ENCODE results near the gene SLC36A3.

The SLC36A3 gene

DNA sequence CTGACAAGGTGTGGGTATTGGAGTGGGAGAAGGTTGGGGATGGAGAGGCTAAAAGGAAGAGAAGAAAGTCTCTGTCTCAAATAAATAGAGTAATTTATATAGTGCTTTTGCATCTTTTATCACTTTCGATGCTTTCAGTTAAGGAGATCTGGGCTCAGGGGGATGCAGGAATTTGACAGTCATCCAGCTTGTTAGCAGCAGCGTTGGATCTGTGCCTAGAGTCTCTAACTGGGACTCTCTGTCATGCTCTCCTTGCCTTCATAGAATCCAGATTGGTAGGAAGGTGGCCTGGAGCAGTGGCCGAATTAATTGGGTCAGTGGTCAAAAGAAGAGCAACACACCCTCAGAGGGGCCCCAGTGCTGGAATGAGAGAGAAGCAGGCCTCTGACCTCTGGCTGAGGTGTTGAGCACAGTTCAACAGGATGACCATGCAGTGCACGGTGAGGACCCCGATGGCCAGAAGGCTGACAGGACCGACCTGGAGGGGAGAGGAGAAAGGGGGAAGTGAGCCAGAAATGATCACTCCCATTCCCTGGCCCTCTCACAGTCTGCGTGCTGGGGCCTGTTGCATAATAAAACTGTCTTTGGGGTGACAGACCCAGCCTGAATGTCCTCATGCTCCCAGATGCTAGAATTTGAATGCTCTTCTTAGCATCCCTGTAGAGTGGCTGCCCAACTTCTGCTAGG, 7.6 kb downstream of the SLC36A3 start:
- DNase-seq (ENCODE audit: low read depth in 1 of 2, low spot score in 1 of 2): no peak
- TF ChIP-seq JUND (IDR thresholded peaks at IDR 0.05; ENCODE audit: low read depth): no peak
- in situ Hi-C loops (cut with HindIII; ENCODE audit: low pct_unique_long_range_greater_than_20kb, low sequenced_read_pairs): no loop called here

DNA sequence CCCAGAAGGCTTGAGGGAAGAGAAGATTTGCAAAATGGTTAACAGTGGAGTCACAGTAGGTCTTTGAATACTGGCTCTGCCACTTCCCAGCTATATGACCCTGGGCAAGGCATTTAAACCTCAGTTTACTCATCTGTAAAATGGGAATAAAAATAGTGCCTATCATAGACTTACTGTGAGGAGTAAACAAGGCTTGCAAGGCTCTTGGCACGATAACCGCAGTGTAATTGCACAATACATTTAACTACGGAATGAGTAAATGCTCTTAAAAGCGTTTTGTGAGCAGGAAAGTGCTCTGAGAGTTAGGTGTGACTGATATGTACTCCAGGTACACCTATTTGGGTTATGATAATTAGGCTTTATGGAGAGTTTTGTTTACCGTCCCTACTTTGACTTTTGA, 8.4 kb downstream of the SLC36A3 start:
- in situ Hi-C loops (cut with HindIII; ENCODE audit: low pct_unique_long_range_greater_than_20kb, low sequenced_read_pairs): no loop called here

DNA sequence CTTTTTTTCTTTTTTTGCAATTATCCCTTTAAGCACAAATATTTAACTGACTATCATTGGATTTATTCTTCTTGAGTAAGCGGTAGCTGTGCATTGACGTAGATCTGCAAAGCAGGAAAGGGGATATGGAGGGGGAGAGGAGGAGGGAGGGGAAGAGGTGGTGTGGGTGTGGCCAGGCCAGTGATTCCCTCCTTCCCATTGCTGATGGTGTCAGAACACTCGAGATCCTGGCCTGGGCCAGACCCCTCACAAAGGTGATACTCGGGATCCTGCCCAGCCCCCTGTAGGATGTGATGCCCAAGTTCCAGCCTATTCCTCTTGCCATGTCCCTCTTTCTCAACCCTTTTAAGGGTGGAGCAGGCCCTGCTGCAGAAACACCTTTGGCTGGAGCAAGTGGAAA, 9.9 kb downstream of the SLC36A3 start:
- in situ Hi-C loops (cut with HindIII; ENCODE audit: low pct_unique_long_range_greater_than_20kb, low sequenced_read_pairs): no loop called here

More for the DNA sequence above, 8.4 kb downstream of the SLC36A3 start:
- DNase-seq (ENCODE audit: low read depth in 1 of 2, low spot score in 1 of 2): no peak
- TF ChIP-seq JUND (IDR thresholded peaks at IDR 0.05; ENCODE audit: low read depth): no peak

DNA sequence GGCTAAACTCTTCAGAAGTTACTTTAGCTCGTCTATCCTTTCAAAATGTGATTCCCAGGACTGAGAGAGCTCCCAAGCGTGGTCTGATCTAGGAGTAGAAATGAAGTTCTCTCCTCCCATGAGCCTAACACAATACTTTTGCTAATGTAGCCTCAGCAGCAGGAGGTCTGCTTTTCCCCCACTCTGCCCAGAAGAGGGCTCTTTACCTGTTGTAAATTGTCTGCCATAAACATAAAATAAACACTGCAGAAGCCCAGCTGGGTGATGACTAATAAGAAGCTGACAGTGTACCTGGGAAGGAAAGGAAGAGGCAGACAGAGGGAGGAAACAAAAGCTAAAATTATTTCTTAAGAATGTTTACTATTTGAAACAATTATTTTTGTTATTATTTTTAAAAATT, 15.4 kb downstream of the SLC36A3 start:
- in situ Hi-C loops (cut with HindIII; ENCODE audit: low pct_unique_long_range_greater_than_20kb, low sequenced_read_pairs): no loop called here
- no peak for TF ChIP-seq JUND (IDR thresholded peaks at IDR 0.05; ENCODE audit: low read depth)
- peak; percentile 11 to 68 for DNase-seq (ENCODE audit: low read depth in 1 of 2, low spot score in 1 of 2)

More for the DNA sequence above, 9.9 kb downstream of the SLC36A3 start:
- TF ChIP-seq JUND (IDR thresholded peaks at IDR 0.05; ENCODE audit: low read depth): no peak
- no peak for DNase-seq (ENCODE audit: low read depth in 1 of 2, low spot score in 1 of 2)

DNA sequence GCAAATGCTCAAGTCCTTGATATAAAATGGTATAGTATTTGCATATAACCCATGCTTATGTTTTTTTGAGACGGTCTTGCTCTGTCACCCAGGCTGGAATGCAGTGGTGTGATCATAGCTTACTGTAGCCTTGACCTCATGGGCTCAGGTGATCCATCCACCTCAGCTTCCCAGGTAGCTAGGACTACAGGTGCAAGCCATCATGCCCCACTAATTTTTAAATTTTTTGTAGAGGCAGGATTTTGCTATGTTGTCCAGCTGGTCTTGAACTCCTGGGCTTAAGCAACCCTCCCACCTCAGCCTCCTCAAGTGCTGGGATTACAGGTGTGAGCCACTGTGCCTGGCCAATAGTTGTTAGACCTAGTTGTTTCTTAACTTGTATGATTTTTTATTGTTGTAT, 17.3 kb downstream of the SLC36A3 start:
- no peak for TF ChIP-seq JUND (IDR thresholded peaks at IDR 0.05; ENCODE audit: low read depth)
- in situ Hi-C loops (cut with HindIII; ENCODE audit: low pct_unique_long_range_greater_than_20kb, low sequenced_read_pairs): no loop called here
- no peak for DNase-seq (ENCODE audit: low read depth in 1 of 2, low spot score in 1 of 2)

DNA sequence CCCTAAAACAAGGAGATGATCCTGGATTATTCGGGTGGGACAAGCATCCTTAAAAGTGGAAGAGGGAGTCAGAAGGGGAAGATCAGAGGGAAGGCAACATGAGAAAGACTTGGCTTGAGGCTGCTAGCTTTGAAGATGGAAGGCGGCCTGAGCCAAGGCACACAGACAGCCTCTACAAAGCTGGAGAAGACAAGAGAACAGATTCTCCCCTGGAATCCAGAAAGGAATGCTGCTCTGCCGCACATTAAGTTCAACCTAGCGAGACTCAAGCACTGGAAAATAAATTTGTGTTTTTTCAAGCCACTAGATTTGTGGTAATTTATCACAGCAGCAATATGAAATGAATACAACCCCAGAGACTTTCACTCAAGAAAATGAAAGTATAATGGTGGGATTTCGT, 17.9 kb downstream of the SLC36A3 start:
- in situ Hi-C loops (cut with HindIII; ENCODE audit: low pct_unique_long_range_greater_than_20kb, low sequenced_read_pairs): no loop called here
- DNase-seq (ENCODE audit: low read depth in 1 of 2, low spot score in 1 of 2): peak in 1 of 2 experiments; percentile 69
- TF ChIP-seq JUND (IDR thresholded peaks at IDR 0.05; ENCODE audit: low read depth): no peak

DNA sequence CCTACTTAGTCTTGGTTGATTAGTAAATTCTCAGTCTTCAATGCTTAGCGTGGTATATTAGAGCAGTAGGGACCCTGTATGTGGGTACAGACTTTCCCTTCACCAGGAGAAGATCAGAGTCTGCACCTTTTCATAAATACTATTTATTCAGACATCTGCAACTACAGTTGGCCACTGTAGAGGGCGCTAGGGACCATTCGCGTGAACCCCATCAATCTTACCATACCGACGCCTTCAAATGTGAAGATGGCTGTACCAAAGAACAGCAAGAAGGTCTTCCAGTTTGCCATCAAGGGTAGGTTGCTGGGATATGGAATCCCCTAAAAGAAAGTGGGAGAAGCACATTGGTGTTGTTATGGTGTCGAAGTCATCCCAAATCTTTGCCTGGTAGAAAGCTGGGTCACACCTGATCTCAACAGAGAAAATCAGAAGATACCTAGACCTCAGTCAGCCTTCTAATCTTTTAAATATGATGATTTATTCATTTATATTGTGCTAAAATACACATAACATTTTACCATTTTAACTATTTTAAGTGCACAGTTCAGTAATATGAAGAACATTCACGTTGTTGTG, 19.1 kb downstream of the SLC36A3 start:
- DNase-seq (ENCODE audit: low read depth in 1 of 2, low spot score in 1 of 2): peak in 1 of 2 experiments; percentile 36
- in situ Hi-C loops (cut with HindIII; ENCODE audit: low pct_unique_long_range_greater_than_20kb, low sequenced_read_pairs): no loop called here
- no peak for TF ChIP-seq JUND (IDR thresholded peaks at IDR 0.05; ENCODE audit: low read depth)

DNA sequence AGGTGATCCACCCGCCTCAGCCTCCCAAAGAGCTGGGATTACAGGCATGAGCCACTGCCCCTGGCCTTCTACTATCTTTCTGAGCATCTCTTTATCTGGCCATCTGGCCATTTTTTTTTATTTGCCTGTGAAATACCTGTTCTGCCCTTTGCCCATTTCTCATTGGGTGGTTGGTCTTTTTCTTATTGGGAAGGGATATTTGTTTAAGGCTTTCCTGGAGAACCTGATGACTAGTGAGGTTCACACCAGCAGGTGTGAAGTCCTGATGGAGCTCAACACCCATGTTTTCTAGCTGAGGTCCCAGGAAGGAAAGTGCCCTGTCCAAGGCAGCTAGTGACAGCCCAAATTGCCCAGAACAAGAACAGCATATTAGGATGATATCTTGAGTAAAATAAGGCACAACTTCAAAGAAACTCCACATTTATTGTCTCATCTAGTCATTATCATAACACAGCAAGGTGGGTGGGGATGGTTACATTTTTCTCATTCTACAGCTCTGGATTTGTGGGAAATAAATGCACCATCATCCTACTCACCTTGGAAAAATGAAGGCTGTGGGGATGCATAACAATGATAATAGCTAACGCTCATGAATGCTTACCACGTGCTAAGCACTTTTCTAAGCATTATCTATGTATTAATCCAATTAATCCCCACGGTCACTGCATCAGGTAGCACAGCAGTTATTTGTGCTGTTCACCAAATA, 20.3 kb downstream of the SLC36A3 start:
- DNase-seq (ENCODE audit: low read depth in 1 of 2, low spot score in 1 of 2): peak in 1 of 2 experiments; percentile 64
- in situ Hi-C loops (cut with HindIII; ENCODE audit: low pct_unique_long_range_greater_than_20kb, low sequenced_read_pairs): no loop called here
- no peak for TF ChIP-seq JUND (IDR thresholded peaks at IDR 0.05; ENCODE audit: low read depth)

DNA sequence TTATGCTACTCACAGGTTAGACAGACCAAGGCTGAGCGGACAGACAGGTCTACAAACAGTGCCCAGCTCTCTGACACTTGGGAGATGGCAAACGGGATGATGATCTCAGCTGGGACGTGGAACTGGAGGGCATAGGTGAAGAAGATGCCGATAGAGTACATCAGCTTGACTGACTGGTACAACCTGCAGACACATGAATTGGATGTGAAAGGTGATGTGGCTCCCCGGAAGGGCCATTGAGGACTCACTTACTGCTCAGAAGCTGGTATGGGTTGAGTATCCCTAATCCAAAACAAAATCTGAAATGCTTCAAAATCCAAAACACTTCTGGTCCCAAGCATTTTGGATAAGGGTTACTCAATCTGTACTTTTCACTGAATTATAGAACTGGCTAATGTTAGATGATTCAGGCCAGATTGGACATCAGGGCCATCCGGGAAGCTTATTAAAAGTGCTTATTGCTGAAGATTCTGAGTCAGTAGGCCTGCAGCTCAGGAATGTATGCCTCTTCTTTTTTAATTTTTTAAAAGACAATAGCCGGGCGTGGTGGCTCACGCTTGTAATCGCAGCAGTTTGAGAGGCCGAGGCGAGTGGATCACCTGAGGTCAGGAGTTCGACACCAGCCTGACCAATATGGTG, 22.4 kb downstream of the SLC36A3 start:
- TF ChIP-seq JUND (IDR thresholded peaks at IDR 0.05; ENCODE audit: low read depth): no peak
- in situ Hi-C loops (cut with HindIII; ENCODE audit: low pct_unique_long_range_greater_than_20kb, low sequenced_read_pairs): no loop called here
- no peak for DNase-seq (ENCODE audit: low read depth in 1 of 2, low spot score in 1 of 2)

DNA sequence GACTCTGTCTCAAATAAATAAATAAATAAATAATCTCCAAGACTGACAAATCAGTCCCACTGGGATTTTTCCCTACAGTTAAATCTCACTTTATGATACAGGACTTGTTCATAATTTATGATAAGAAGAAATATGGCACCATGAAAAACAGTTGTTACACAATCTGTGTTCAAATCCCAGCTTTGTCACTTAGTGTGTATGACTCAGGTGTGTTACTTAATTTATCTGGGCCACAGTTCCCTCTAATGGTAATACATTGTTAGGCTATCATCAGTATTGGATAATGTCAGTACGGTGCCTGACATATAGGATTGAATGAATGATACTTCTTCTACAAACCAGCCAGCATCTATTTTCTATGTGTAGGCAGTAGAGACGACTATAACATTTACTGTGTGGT, 23.1 kb downstream of the SLC36A3 start:
- TF ChIP-seq JUND (IDR thresholded peaks at IDR 0.05; ENCODE audit: low read depth): no peak
- no peak for DNase-seq (ENCODE audit: low read depth in 1 of 2, low spot score in 1 of 2)
- in situ Hi-C loops (cut with HindIII; ENCODE audit: low pct_unique_long_range_greater_than_20kb, low sequenced_read_pairs): no loop called here

DNA sequence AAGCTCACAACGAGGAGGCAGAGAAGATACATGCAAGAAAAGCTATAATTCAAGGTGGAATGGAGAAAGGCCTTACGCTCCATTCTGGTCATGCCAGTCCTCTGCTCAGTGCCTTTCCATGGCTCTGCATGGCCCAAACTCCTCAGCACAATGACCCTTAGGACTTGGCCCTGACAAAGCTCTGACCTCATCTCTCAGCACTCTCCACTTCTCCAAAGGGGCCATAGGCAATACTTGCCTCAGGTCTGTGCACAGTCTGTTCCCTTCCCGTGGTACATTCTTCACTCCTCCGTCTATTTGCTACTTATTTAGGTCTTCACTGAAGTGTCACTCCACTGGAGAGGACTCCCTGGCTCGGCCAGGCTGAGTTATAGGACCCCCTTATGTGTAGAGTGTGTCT, 24.7 kb downstream of the SLC36A3 start:
- TF ChIP-seq JUND (IDR thresholded peaks at IDR 0.05; ENCODE audit: low read depth): no peak
- in situ Hi-C loops (cut with HindIII; ENCODE audit: low pct_unique_long_range_greater_than_20kb, low sequenced_read_pairs): no loop called here
- DNase-seq (ENCODE audit: low read depth in 1 of 2, low spot score in 1 of 2): no peak

DNA sequence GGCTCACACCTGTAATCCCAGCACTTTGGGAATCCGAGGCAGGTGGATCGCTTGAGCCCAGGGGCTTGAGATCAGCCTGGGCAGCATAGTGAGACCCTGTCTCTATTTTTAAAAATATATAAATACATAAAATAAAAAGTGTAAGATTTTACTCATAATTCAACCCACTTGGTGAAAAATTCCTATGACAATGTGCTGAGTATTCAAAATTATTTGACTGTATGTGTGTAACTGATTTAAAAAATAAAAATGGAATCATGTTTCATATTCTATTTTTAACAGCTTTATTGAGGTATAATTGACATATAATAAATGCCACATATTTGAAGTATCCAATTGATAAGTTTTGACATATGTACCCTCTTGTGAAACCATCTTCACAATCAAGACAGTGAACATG, 27.8 kb downstream of the SLC36A3 start:
- in situ Hi-C loops (cut with HindIII; ENCODE audit: low pct_unique_long_range_greater_than_20kb, low sequenced_read_pairs): no loop called here
- DNase-seq (ENCODE audit: low read depth in 1 of 2, low spot score in 1 of 2): no peak
- no peak for TF ChIP-seq JUND (IDR thresholded peaks at IDR 0.05; ENCODE audit: low read depth)

DNA sequence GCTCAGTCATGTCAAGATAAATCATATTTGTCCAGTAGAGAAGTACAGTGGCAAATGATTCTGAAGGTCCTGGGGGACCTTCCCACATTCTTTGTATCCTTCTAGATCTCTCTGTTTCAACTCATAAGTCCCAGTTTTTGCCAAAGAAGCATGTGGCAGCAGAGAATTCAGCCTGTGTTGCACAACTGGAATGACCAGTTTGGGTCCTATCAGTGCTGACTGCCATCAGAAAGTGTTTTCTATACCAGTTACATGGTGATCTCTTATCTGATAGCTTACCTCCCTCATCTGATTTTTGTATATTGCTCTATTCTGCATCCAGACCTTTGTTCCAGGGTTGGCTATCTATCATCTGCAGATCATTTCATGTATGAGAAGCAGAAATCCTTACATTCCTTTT, 28.9 kb downstream of the SLC36A3 start:
- no peak for TF ChIP-seq JUND (IDR thresholded peaks at IDR 0.05; ENCODE audit: low read depth)
- DNase-seq (ENCODE audit: low read depth in 1 of 2, low spot score in 1 of 2): no peak
- in situ Hi-C loops (cut with HindIII; ENCODE audit: low pct_unique_long_range_greater_than_20kb, low sequenced_read_pairs): no loop called here

All from T47D (cell line).